ENCODE measurements around the gene GUCA2A.
"Not testable (repeated sequence)": the region's sequence is repeated elsewhere in the genome, so short reads cannot be mapped to it uniquely, and the experiment has no call there.

GUCA2A gene, protein sequence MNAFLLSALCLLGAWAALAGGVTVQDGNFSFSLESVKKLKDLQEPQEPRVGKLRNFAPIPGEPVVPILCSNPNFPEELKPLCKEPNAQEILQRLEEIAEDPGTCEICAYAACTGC

DNA sequence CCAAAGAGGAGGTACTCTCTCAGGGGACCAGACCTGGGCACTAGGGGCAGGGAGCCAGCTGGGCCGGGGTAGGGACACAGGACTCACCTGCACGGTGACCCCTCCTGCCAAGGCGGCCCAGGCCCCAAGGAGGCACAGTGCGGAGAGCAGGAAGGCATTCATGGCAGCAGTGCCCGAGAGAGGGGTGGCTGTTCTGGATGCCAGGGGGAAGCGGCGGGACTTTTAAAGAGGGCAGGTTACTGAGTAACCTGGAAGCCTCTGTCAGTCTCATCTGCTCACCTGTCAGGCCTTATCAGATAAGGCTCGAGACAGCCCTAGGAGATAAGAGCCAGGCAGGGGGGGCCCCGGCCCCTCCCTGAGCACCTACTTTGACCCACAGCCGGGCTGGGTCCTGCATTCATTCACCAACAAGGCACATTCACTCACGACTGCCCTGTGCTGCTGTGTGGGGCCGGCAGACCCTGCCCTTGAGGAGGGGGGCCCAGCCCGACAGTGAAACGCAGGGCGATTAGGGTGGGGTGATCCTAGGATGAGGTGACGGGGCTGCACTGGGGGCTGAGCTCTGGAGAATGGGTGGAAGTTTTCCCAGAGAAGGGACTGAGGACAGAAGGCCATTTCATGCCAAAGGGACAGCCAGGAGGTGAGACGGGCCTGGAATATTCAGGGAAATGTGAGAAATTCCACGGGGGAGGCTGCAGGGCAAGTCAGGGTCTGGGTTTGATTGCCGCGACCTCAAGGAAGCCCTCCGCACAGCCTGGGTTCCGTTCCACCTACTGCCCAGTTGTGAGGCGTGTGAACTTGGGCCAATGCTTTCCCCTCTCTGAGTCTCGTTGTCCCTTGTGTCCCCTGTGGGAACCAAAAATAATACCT lies at the start of gene GUCA2A:
GUCA2A (minus strand) TSS at position 195 of the 870 bp plus-strand sequence; CDS start at position 162, 33 bp downstream.
- no peak for DNase-seq (ENCODE audit: low read depth)

- DNase-seq (ENCODE audit: low read depth) = no peak
These were observed 46.7 kb upstream of the GUCA2A start for GRCh38 chr1:42211224-42211623.

DNA sequence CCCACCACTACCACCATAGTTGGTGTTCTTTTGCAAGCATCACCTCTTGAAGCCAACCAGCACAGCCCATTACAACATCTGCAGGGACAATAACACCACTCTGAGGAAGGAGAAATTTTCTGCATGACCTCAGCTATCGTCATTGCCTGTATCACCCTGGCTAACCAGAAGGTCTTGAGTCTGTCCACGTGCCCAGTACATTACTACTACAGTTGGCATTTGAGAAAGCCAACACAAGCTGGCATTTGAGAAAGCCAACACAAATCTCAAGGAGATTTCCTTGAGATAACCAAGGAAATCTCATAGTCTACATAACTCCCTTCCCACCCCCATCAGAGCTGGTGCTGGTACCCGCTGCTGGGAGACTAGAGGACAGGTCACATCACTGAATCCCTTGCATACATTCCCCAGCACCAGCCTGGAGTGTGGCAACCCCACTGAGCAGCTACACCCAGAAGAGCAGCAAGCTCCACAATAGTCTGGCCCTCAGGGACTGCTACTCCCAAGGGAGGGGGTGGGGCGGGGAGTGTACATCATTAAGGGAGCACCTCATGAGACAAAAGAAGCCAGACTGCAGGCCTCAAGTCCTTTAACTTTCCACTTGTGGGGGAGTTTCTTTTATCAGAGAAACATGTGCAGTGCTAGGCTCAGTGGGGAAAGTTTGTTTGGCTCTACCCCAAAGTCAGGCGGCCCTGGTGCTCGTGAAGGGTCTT lies 46.0 kb upstream of the GUCA2A start:
- DNase-seq (ENCODE audit: low read depth) = no peak

DNA sequence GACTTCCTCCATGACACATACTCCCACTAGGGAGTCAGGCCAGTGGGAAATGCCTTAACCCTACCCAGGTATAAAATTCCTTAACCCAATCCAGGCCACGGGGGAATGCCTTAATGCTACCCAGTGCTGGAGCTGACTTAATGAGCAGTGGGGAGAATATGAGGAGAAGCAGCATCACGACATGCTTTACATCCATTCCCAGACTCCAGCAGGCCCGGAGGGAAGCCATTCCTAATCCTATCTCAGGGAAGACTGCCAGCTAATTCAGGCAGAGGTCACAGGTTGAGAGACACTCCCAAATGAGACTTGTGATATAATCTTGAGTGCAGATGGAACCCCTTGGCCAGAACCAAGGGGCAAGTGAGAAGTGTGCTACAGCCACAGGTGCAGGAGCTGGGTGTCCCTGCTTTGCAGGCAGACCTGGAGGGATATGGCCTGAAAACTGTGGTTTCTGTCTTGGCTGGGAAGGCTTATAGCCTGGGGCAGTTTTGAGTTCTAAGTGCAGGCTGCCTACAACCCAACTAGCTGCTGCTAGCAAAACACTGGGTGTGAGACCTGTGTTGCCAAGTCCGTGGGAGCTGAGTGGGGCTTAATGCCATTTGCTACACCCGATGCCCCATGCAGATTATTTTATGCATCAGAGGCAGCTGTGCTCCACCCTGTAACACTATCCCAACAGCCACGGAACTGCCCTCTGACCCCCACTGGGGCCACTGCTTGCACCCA lies 45.1 kb upstream of the GUCA2A start:
- DNase-seq (ENCODE audit: low read depth) = no peak

- not testable (repeated sequence) for DNase-seq (ENCODE audit: low read depth)
These were observed 42.4 kb upstream of the GUCA2A start for GRCh38 chr1:42206930-42207329.

DNA sequence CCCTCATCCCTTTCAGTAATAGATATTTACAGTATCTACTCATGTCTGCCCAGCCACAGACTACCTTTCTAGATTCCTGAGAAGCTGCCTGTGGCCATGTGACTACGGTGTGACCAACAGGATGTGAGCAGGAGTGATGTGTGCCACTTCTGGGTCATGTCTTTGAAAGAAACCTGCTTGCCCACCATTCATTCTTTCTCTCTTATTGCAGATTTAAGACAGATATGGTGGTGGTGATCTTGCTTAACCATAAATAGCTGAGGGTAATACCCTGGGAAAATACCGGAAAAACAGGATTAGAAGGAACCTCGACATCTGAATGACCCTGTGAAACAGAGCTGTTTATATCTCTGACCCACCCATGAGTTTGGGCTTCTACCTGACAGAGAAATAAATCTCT lies 41.6 kb upstream of the GUCA2A start:
- no peak for DNase-seq (ENCODE audit: low read depth)

- DNase-seq (ENCODE audit: low read depth) = no peak
These were observed 37.4 kb upstream of the GUCA2A start for GRCh38 chr1:42201986-42202385.

DNA sequence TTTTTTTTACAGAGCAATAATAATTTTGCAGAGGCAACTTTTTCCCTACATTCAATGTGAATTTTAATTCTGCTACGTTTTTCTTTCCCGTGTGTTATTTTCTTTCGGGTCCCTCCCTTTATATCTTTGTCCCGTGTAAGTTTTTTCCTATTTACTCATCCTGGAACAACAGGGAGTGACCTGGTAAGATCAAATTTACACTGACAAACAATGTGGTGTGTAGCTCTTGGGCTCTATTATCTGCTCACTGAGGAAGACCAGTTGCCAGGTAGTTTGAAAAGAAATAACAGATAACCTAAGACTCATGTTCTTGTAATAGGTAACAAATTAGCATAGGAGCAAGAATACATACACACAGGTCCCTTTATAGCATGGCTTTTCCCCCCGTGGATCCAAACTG lies 33.7 kb upstream of the GUCA2A start:
- no peak for DNase-seq (ENCODE audit: low read depth)

DNA sequence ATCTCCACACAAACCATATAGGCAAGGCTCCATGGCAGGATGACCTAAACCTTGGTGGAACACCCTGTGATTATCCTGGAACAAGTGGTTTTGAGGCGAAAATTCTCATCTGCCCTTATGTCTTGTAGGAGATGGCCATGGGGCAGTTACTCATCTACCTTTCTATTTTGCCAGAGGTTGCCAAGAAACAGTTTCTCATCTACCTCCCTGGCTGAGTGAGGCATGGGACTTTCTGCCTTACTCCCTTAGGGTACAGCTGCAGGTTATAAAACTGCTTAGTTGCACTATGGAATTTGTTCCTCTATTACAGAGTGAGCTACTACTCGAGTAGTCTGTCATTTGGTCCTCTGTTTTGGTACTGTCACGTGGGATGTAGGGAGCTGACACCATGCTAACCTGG lies 31.3 kb upstream of the GUCA2A start:
- DNase-seq (ENCODE audit: low read depth) = no peak

- no peak for DNase-seq (ENCODE audit: low read depth)
These were observed 27.6 kb upstream of the GUCA2A start for GRCh38 chr1:42192106-42192505.

DNA sequence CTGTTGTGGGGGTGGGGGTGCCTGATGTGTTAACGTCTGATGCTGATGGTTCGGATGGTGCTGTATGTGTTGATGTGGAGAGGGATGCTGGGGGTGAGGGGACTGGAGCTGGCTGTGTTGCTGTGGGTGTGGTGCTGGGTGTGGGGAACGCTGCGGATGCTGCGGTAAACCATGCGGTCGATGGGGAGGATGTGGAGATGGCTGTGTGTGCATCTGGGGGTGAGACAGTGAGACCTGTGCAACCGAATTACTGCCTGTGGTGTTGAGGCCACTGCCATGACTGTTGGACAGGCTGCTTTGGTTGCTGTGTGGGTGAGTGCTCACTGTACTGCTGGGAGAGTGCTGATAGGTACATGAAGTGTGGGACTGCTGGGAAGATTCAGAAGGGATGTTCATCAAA lies 26.8 kb upstream of the GUCA2A start:
- no peak for DNase-seq (ENCODE audit: low read depth)

- no peak for DNase-seq (ENCODE audit: low read depth)
These were observed 25.6 kb upstream of the GUCA2A start for GRCh38 chr1:42189931-42190853.

DNA sequence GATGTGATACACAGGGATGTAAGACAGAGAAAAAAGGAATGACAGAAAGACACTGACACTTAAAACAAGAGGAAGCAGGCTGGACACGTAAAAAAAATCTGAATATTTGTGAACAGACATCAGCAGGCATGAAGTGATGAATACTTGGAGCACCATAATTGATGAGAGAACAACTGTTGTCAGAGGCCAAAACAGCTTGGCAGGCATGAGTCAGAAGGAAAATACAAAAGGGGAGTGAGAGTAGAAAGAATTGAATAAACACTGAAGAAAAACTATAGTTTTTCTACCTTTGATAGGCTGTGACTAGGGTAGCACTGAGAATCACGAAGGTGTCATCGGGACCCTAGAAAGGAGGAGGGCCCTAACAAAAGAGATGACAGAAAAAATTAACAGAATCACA lies 21.6 kb upstream of the GUCA2A start:
- DNase-seq (ENCODE audit: low read depth) = no peak

- DNase-seq (ENCODE audit: low read depth) = no peak
These were observed 20.1 kb upstream of the GUCA2A start for GRCh38 chr1:42184616-42185015.

DNA sequence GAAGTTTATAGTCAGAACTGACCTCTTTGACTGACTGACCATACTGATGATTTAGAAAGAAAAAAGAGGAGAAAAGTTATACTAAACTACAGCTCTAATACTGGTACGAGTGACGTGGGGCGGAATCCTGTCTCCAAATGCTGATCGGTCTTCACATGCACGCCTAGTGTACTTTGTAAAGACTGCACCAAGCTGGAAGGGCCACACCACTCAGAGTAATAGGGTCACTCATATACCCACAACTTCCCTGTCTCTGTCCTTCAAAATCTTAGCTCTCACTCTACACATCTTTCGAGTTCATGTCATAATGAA lies 19.4 kb upstream of the GUCA2A start:
- no peak for DNase-seq (ENCODE audit: low read depth)

GRCh38 chr1:42183210-42183956 lies 18.8 kb upstream of the GUCA2A start:
- DNase-seq (ENCODE audit: low read depth) = no peak

DNA sequence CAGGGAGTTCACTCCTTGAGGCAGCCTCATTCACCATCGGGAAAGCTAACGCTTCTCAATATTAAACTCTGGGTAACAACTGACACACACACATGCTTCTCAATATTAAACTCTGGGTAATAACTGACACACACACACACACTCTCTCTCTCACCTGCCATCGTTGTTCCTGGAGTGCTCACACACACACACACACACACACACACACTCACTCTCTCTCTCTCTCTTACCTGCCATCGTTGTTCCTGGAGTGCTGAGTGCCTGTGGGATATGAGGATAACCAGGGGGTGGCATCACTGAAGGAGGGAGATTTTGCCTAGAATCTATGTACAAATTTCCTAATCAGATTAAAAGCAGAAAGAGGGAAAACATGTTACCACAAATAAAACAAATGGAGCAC lies 17.1 kb upstream of the GUCA2A start:
- no peak for DNase-seq (ENCODE audit: low read depth)

DNA sequence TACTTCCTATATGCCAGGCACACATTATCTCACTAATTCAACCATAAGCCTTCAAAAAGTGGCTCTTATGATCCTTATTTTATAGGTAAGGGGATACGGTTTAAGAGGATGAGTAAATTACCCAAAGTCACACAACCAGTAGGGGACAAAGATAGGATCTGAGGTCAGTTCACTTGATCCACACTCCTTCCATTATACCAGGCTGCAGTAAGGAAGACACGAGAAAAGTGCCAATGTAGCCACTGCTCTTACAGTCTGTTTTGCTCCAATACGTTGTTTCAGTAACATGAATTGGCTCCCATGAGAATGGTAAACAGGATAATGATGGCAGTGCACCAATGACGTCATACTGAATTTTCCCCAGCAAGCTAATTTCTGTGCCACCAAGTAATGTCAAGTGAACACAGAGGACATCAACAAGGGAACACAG lies 15.4 kb upstream of the GUCA2A start:
- no peak for DNase-seq (ENCODE audit: low read depth)

DNA sequence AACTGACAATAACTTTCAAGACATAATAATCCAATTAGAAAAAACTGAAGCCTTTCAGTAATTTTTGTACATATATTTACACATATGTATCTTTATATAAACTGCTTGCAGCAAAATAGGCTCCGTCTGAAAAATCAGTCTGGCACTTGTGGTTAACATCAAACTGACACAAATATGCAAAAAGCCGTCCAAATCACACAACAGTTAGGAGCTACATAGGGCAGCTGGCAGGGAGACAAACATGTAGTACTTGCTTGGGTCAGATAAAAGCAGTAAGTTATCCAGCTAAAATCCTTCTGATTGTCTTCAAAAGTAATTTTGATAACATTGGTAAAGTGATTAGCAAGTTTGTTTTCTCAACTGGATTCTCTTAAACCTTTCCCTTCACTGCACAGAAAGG lies 14.7 kb upstream of the GUCA2A start:
- DNase-seq (ENCODE audit: low read depth) = no peak

DNA sequence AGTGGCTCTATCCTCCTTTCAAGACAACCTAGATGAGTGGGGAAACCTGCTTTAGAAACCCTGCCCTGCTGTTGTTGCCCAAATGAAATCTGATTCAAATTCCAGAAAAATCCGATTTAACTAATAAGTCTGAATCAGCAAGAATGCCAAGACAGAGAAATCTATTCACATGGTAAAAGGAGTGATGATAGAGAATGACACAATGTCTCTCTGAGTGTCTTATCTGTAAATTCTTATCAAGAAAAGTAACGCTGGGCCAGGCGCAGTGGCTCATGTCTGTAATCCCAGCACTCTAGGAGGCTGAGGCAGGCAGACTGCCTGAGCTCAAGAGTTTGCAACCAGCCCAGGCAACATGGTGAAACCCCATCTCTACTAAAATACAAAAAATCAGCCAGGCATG lies 13.7 kb upstream of the GUCA2A start:
- DNase-seq (ENCODE audit: low read depth) = no peak

- DNase-seq (ENCODE audit: low read depth) = no peak
These were observed 13.0 kb upstream of the GUCA2A start for GRCh38 chr1:42177541-42177981.
